GM10248 (cell line): ENCODE measurements around the gene RBM20.

ENCODE experiments used
- CTCF ChIA-PET: fragments of 300-600 bp; sonication (Branson Sonifier 250); formaldehyde crosslinking; extraction: SDS; loops from one replicate; lab custom pipeline; 2021; ENCODE audit warnings: antibody characterized with exemption; lab: Yijun Ruan, JAX
- POLR2A ChIA-PET: fragments of 350-650 bp; sonication (Branson Sonifier 250); formaldehyde crosslinking; extraction: SDS; loops from one replicate; lab custom pipeline; 2020; ENCODE audit warnings: antibody characterized with exemption; lab: Yijun Ruan, JAX
- DNase-seq: peaks from one replicate; pipeline ENCODE4 v3.0.0; 2012; ENCODE audit errors: extremely low spot score
- CTCF ChIP-seq: IDR thresholded peaks from 2 replicates; pipeline ENCODE4 v1.5.1; 2012; ENCODE audit warnings: mild to moderate bottlenecking, low read depth; ENCODE audit errors: extremely low read depth, missing control alignments, control extremely low read depth

RBM20 gene

GRCh38 chr10:110710621-110711020, 66.5 kb downstream of the RBM20 start:
- CTCF ChIA-PET: interaction anchor here (1.2 to 1.8 kb wide), 3 partner anchors 9 to 1427 kb away, joined by 3 to 5 read pairs (median 4); no protein-coding TSS in a partner anchor

GRCh38 chr10:110711382-110711781, 67.2 kb downstream of the RBM20 start:
- CTCF ChIA-PET: interaction anchor here (1.2 to 1.8 kb wide), 4 partner anchors 10 to 1426 kb away, joined by 3 to 5 read pairs (median 4); no protein-coding TSS in a partner anchor
- POLR2A ChIA-PET: no interaction called here
- TF ChIP-seq CTCF: no peak
- peak; percentile 21 for DNase-seq

More at GRCh38 chr10:110710621-110711020, 66.5 kb downstream of the RBM20 start:
- no peak for DNase-seq
- POLR2A ChIA-PET: no interaction called here
- TF ChIP-seq CTCF: no peak

DNA sequence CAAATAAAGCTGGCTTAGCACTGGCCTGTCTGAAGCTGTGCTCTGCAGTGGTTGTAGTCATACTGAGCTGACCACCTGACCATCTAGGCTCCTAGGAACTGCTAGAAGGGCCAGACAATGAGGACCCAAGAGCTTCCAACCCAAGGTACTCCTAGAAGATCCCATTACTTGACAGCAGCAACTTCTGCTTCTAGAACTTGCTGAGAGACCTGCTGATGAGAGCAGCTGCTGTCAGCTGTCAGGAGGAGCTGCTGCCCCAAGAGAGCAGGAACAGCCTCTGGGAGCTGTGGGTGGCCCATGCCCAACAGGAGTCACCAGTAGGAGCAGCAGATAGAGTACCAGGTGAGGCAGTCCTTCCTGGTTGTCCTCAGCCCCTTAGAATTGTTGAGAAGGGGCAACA, 70.2 kb downstream of the RBM20 start:
- POLR2A ChIA-PET: no interaction called here
- CTCF ChIA-PET: interaction anchor here (0.8 to 1.6 kb wide), 6 partner anchors 10 to 48 kb away, joined by 3 to 6 read pairs (median 4); no protein-coding TSS in a partner anchor
- no peak for TF ChIP-seq CTCF
- DNase-seq: no peak

DNA sequence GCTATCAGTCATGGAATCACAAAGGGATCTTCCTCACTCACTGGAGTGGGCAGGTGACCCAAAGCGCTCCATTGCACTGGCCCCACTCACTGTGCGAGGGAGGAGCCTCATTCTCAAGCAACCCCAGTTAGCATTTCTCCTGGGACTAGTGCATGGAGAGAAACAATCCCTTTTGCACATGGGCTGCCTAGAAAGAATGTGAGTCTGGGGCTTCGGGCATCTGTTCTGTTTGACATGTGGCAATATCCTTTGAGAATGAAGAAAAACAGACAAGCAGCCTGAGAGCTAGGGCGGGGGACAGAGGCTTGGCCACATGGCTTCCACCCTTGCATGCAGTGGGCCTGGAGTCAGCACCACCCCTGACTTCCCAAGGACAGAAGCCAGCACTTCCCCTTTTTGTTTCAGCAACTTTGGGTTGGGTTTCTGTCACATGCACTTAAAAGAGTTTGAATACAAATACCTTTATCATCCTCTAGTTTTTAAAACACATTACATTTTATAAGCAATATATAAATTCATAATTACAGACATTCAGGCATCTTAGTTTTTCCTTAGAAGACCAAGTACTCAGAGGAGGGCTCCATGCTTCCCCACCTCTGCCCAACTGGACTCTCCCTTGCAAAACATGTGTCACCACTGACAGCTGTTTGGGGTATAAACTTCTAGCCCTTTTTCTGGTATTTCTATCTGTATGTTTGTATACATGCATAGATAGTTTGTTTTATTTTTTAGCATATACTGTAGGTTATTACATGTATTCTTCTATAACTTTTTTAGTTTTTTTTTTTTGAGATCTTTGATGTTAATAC, 73.8 kb downstream of the RBM20 start:
- ChIA-PET CTCF (interaction anchor here (1.1 kb wide), 1 partner anchor 24 kb away, joined by 3 read pairs; no protein-coding TSS in a partner anchor), POLR2A (no interaction called here)
- peak; percentile 42 for DNase-seq
- TF ChIP-seq CTCF: no peak

GRCh38 chr10:110721406-110722038, 77.4 kb downstream of the RBM20 start:
- TF ChIP-seq CTCF: no peak
- ChIA-PET POLR2A (interaction anchor here (0.6 kb wide), 1 partner anchor 1830 kb away, joined by 9 read pairs; no protein-coding TSS in a partner anchor), CTCF (no interaction called here)
- DNase-seq: no peak

- TF ChIP-seq CTCF: no peak
- ChIA-PET POLR2A (interaction anchor here (0.7 kb wide), 1 partner anchor 746 kb away, joined by 3 read pairs; no protein-coding TSS in a partner anchor), CTCF (interaction anchor here (1.0 to 1.1 kb wide), 3 partner anchors 16 to 51 kb away, joined by 3 to 4 read pairs (median 4); no protein-coding TSS in a partner anchor)
- no peak for DNase-seq
Observed at GRCh38 chr10:110723224-110723891, 79.2 kb downstream of the RBM20 start.
